HT-29 (cell line): ENCODE data around the gene COPZ1. TPM values are rescaled to one million over a fixed set of nuclear protein-coding genes. Genes with fewer than 3 reads are reported as not detected.
A peak's percentile ranks its signal among the peaks of the same experiment; 100 is the strongest.

ENCODE experiments used
- DNase-seq: peaks from one replicate; pipeline ENCODE4 v3.0.0-alpha.2; 2015; ENCODE audit warnings: low spot score
- small RNA-seq: library from RNA; depleted of rRNA; stranded (forward); fragments of <200 nt; gene quantifications from one replicate; pipeline ENCODE3, GENCODE V24; 2014
- total RNA-seq: library from RNA; depleted of rRNA; stranded (reverse); fragments of >200 nt; shearing (Covaris generic); gene quantifications from 2 replicates; pipeline ENCODE4 v1.2.3, GENCODE V29; 2014; rRNA removed

Gene COPZ1
- total RNA-seq, 1 experiment from 2014 or later, result 83.7 TPM

- DNase-seq, result peak; percentile 65
These were observed 69.4 kb downstream of the COPZ1 start for GRCh38 chr12:54394281-54394719.

- DNase-seq, result no peak
These were observed 70.1 kb downstream of the COPZ1 start for GRCh38 chr12:54394986-54395385.

- DNase-seq, result no peak
These were observed 70.6 kb downstream of the COPZ1 start for GRCh38 chr12:54395545-54395944.

GRCh38 chr12:54397157-54397556 lies 72.2 kb downstream of the COPZ1 start:
- no peak for DNase-seq

- DNase-seq, result no peak
These were observed 73.3 kb downstream of the COPZ1 start for GRCh38 chr12:54398218-54398617.

GRCh38 chr12:54398995-54399793 lies 74.3 kb downstream of the COPZ1 start:
- DNase-seq, result peak; percentile 86

- DNase-seq, result no peak
These were observed 76.2 kb downstream of the COPZ1 start for GRCh38 chr12:54401119-54401518.

Small RNA genes within 50 kb of the gene (small RNA-seq; reads per million reads assigned to genes)
- gene MIR148B (12.7 reads per million, percentile 90 among the genes with 10 or more reads in this experiment), gene RN7SL744P (not detected), gene RNU6-950P (not detected)

Other genes with a start within 250 kb of the COPZ1 start
- 87.8 and 106 TPM in 2 replicates for gene SMUG1, start 136.1 kb upstream of the COPZ1 start, total RNA-seq
- gene CBX5, start 45.0 kb upstream of the COPZ1 start, total RNA-seq, result 16.7 and 18.3 TPM in 2 replicates
- gene HNRNPA1, start 44.4 kb upstream of the COPZ1 start, total RNA-seq, result 283 and 287 TPM in 2 replicates
- 0.20 TPM in 1 of 2 replicates, not detected in the other for gene NFE2, start 24.1 kb upstream of the COPZ1 start, total RNA-seq
- not detected in 2 replicates for gene GPR84, start 39.4 kb downstream of the COPZ1 start, total RNA-seq
- 0.10 and 1.3 TPM in 2 replicates for gene ZNF385A, start 59.6 kb downstream of the COPZ1 start, total RNA-seq
- gene ITGA5, start 94.1 kb downstream of the COPZ1 start, total RNA-seq, result not detected in 2 replicates
- gene GTSF1, start 148.5 kb downstream of the COPZ1 start, total RNA-seq, result not detected in 2 replicates
- gene NCKAP1L, start 172.6 kb downstream of the COPZ1 start, total RNA-seq, result not detected in 2 replicates
- not detected in 2 replicates for gene PDE1B, start 224.5 kb downstream of the COPZ1 start, total RNA-seq